Lower leg skin (tissue), 4 donors: ENCODE data around the gene GEMIN7. TPM values are rescaled to one million over a fixed set of nuclear protein-coding genes. Genes with fewer than 3 reads are reported as not detected.

ENCODE experiments used
- DNase-seq, 2 donors: peaks; one replicate each; pipeline ENCODE4 v3.0.0-alpha.2; 2019; ENCODE audit warnings: low spot score in 2 of 2
- H3K4me3 ChIP-seq: fragments of 200-600 bp; sonication (generic); 2 replicates; pipeline ENCODE4 v1.5.1; 2017; ENCODE audit warnings: mild to moderate bottlenecking, low read depth; ENCODE audit not compliant: poor library complexity, severe bottlenecking
- CTCF ChIP-seq, 3 donors: fragments of 450-650 bp; IDR thresholded peaks; one replicate each; pipeline ENCODE4 v1.5.1; 2016; ENCODE audit warnings: antibody characterized with exemption in 3 of 3, mild to moderate bottlenecking in 3 of 3, moderate library complexity in 2 of 3
- POLR2A ChIP-seq, 2 donors: fragments of 450-650 bp; IDR thresholded peaks; one replicate each; pipeline ENCODE4 v1.6.1; 2016 to 2017; ENCODE audit warnings: antibody characterized with exemption in 2 of 2, mild to moderate bottlenecking in 1 of 2, moderate library complexity in 1 of 2
- WGBS, 2 donors: methylation state at CpG; one replicate each; pipeline ENCODE4 v1.1.5; 2018; 5-methylcytosine and 5-hydroxymethylcytosine counted together
- intact Hi-C: fragments of 100-400 bp; cut with DNase I; formaldehyde crosslinking; loops from one replicate; pipeline ENCODE4 v1.15.0; 2023; ENCODE audit warnings: low total_unique reads
- total RNA-seq, 4 donors: library from RNA; depleted of rRNA; stranded (reverse); fragments of >200 nt; gene quantifications; one replicate each; pipeline ENCODE4 v1.1.0, GENCODE V29; 2016

Gene GEMIN7
- total RNA-seq, 4 donors from 2014 or later = 11.8 to 24.9 (median 21.5) TPM

- no peak overlapping the region for H3K4me3 ChIP-seq
- no peak for DNase-seq
- WGBS, 2 donors = 93 to 94% methylated on average over 5 of the region's 5 CpGs
- intact Hi-C loops = no loop called here
- no peak for TF ChIP-seq POLR2A (IDR thresholded peaks at IDR 0.05)
- TF ChIP-seq CTCF (IDR thresholded peaks at IDR 0.05) = no peak
Measured at GRCh38 chr19:45128806-45129205, 49.7 kb downstream of the GEMIN7 start.

GRCh38 chr19:45130236-45130635 lies 51.2 kb downstream of the GEMIN7 start:
- no peak for DNase-seq
- no peak overlapping the region for H3K4me3 ChIP-seq
- intact Hi-C loops = no loop called here
- 92 to 94% methylated on average over 13 of the region's 13 CpGs for WGBS, 2 donors
- TF ChIP-seq CTCF (IDR thresholded peaks at IDR 0.05) = no peak
- no peak for TF ChIP-seq POLR2A (IDR thresholded peaks at IDR 0.05)

GRCh38 chr19:45130888-45131615 lies 52.0 kb downstream of the GEMIN7 start:
- WGBS, 2 donors = 57 to 60% methylated on average over 9 to 13 of the region's 13 CpGs
- no peak overlapping the region for H3K4me3 ChIP-seq
- no peak for TF ChIP-seq POLR2A (IDR thresholded peaks at IDR 0.05)
- TF ChIP-seq CTCF (IDR thresholded peaks at IDR 0.05) = no peak
- intact Hi-C loops = no loop called here
- DNase-seq = no peak

GRCh38 chr19:45133661-45134060 lies 54.6 kb downstream of the GEMIN7 start:
- no peak overlapping the region for H3K4me3 ChIP-seq
- WGBS, 2 donors = 81 to 86% methylated on average over 8 of the region's 8 CpGs
- TF ChIP-seq CTCF (IDR thresholded peaks at IDR 0.05) (no peak), POLR2A (IDR thresholded peaks at IDR 0.05) (no peak)
- no peak for DNase-seq
- intact Hi-C loops = no loop called here

- DNase-seq = no peak
- 92 to 95% methylated on average over 18 to 21 of the region's 21 CpGs for WGBS, 2 donors
- no peak for TF ChIP-seq CTCF (IDR thresholded peaks at IDR 0.05)
- TF ChIP-seq POLR2A (IDR thresholded peaks at IDR 0.05) = no peak
- no peak overlapping the region for H3K4me3 ChIP-seq
- intact Hi-C loops = no loop called here
Measured at GRCh38 chr19:45135176-45135885, 56.3 kb downstream of the GEMIN7 start.
